GM12891 (cell line): ENCODE measurements around the gene SCN9A.

Experiments used
- POLR2AphosphoS5 ChIP-seq: IDR thresholded peaks from 2 replicates; pipeline ENCODE4 v1.6.1; 2011; ENCODE audit warnings: low read depth, low read length, control low read depth
- SPI1 ChIP-seq: IDR thresholded peaks from 2 replicates; pipeline ENCODE4 v1.6.1; 2011; ENCODE audit warnings: low read depth, low read length, control low read depth

GRCh38 chr2:166167449-166167848, 208.3 kb downstream of the SCN9A start:
- TF ChIP-seq POLR2AphosphoS5 (no peak), SPI1 (no peak)
